BJ (cell line): Measurements from ENCODE around the gene RPS6KA2. TPM values are rescaled to one million over a fixed set of nuclear protein-coding genes. Genes with fewer than 3 reads are reported as not detected.

Experiments used
- CTCF ChIA-PET: fragments of 350-600 bp; formaldehyde crosslinking; extraction: SDS; loops from one replicate; lab custom pipeline; 2021; ENCODE audit warnings: antibody characterized with exemption, inconsistent platforms; lab: Yijun Ruan, JAX
- POLR2A ChIA-PET: fragments of 300-600 bp; sonication (Branson Sonifier 250); formaldehyde crosslinking; extraction: SDS; loops from one replicate; lab custom pipeline; 2021; ENCODE audit warnings: antibody characterized with exemption; lab: Charles Lee
- DNase-seq: peaks from one replicate; pipeline ENCODE4 v3.0.0-alpha.2; 2011; ENCODE audit warnings: low read depth
- H3K27me3 ChIP-seq: 2 replicates; pipeline ENCODE4 v1.6.0; 2011; ENCODE audit warnings: low read length; ENCODE audit not compliant: control insufficient read depth, insufficient read depth
- H3K36me3 ChIP-seq: 2 replicates; pipeline ENCODE4 v1.5.1; 2011; ENCODE audit warnings: low read length; ENCODE audit not compliant: control insufficient read depth, insufficient read depth
- H3K4me3 ChIP-seq: 2 replicates; pipeline ENCODE4 v1.5.1; 2011; ENCODE audit warnings: low read depth, mild to moderate bottlenecking, control low read depth, low read length
- CTCF ChIP-seq: IDR thresholded peaks from 2 replicates; pipeline ENCODE4 v1.5.1; 2011; ENCODE audit warnings: low read depth, mild to moderate bottlenecking, control low read depth, inconsistent platforms, low read length, moderate library complexity; ENCODE audit not compliant: insufficient read depth
- polyA plus RNA-seq: library from polyadenylated mRNA; depleted of rRNA; stranded (reverse); fragments of >200 nt; gene quantifications from 2 replicates; pipeline ENCODE4 v1.2.3, GENCODE V29; 2011

Gene RPS6KA2
- polyA plus RNA-seq, 1 experiment: 80.8 TPM

- ChIA-PET POLR2A (no interaction called here), CTCF (interaction anchor here (0.9 kb wide), 2 partner anchors 16 to 230 kb away, joined by 3 read pairs; no protein-coding TSS in a partner anchor)
- DNase-seq: no peak
- H3K36me3 ChIP-seq: peaks cover 12% of the 10 kb centered on the region
- no peak overlapping the region for H3K4me3 ChIP-seq
- no peaks in the 10 kb centered on the region for H3K27me3 ChIP-seq
- no peak for TF ChIP-seq CTCF
These were observed 99.2 kb downstream of the RPS6KA2 start for GRCh38 chr6:166527849-166528248.

GRCh38 chr6:166526937-166527336 lies 100.1 kb downstream of the RPS6KA2 start:
- Histone ChIP-seq H3K36me3 (peaks cover 10% of the 10 kb centered on the region), H3K4me3 (no peak overlapping the region), H3K27me3 (no peaks in the 10 kb centered on the region)
- TF ChIP-seq CTCF: no peak
- DNase-seq: no peak
- ChIA-PET POLR2A (no interaction called here), CTCF (interaction anchor here (0.9 kb wide), 2 partner anchors 17 to 229 kb away, joined by 3 read pairs; no protein-coding TSS in a partner anchor)

GRCh38 chr6:166525567-166525966 lies 101.5 kb downstream of the RPS6KA2 start:
- H3K36me3 ChIP-seq: peaks cover 13% of the 10 kb centered on the region
- DNase-seq: no peak
- H3K27me3 ChIP-seq: no peaks in the 10 kb centered on the region
- CTCF ChIA-PET: interaction anchor here (2.6 kb wide), 1 partner anchor 10 kb away, joined by 11 read pairs; no protein-coding TSS in a partner anchor
- no peak overlapping the region for H3K4me3 ChIP-seq
- POLR2A ChIA-PET: no interaction called here
- no peak for TF ChIP-seq CTCF

GRCh38 chr6:166523782-166524559 lies 103.1 kb downstream of the RPS6KA2 start:
- no peak for TF ChIP-seq CTCF
- Histone ChIP-seq H3K36me3 (peaks cover 11% of the 10 kb centered on the region), H3K27me3 (no peaks in the 10 kb centered on the region), H3K4me3 (no peak overlapping the region)
- POLR2A ChIA-PET: no interaction called here
- CTCF ChIA-PET: interaction anchor here (2.6 kb wide), 1 partner anchor 9 kb away, joined by 11 read pairs; no protein-coding TSS in a partner anchor
- DNase-seq: no peak

GRCh38 chr6:166520905-166521834 lies 105.9 kb downstream of the RPS6KA2 start:
- POLR2A ChIA-PET: no interaction called here
- no peak for TF ChIP-seq CTCF
- DNase-seq: no peak
- H3K4me3 ChIP-seq: no peak overlapping the region
- CTCF ChIA-PET: no interaction called here
- H3K36me3 ChIP-seq: peaks cover 8% of the 10 kb centered on the region
- no peaks in the 10 kb centered on the region for H3K27me3 ChIP-seq
